GM12873 (cell line): ENCODE results near the gene STARD13.

Experiments
- TF ChIP-seq, protein P1 (sequence below): IDR thresholded peaks from 2 replicates; pipeline ENCODE4 v1.5.1; 2012; ENCODE audit warnings: low read depth, mild to moderate bottlenecking, moderate library complexity, low read length, control low read depth; ENCODE audit not compliant: insufficient read depth; ENCODE audit errors: missing control alignments

The STARD13 gene

DNA sequence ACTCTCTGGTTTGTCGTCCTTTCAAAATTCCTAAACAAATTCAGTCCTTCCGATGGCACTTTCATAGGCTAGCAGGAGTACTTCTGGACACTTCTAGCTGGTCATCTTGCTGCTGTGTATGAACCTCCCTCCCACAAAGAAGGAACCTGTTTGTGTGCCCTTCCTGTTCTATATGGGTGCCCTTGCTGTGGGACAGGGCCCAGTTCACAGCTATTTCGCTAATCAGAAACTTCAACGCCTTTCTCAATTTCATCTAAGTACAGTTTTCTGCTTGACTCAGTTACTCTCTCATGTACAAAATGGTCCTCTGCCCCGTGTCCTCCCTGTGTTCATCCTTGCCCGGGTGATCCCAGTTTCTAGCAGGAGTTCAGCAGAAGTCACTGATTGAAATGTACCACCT, 96.1 kb downstream of the STARD13 start:
- TF ChIP-seq, protein P1, sequence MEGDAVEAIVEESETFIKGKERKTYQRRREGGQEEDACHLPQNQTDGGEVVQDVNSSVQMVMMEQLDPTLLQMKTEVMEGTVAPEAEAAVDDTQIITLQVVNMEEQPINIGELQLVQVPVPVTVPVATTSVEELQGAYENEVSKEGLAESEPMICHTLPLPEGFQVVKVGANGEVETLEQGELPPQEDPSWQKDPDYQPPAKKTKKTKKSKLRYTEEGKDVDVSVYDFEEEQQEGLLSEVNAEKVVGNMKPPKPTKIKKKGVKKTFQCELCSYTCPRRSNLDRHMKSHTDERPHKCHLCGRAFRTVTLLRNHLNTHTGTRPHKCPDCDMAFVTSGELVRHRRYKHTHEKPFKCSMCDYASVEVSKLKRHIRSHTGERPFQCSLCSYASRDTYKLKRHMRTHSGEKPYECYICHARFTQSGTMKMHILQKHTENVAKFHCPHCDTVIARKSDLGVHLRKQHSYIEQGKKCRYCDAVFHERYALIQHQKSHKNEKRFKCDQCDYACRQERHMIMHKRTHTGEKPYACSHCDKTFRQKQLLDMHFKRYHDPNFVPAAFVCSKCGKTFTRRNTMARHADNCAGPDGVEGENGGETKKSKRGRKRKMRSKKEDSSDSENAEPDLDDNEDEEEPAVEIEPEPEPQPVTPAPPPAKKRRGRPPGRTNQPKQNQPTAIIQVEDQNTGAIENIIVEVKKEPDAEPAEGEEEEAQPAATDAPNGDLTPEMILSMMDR: no peak

DNA sequence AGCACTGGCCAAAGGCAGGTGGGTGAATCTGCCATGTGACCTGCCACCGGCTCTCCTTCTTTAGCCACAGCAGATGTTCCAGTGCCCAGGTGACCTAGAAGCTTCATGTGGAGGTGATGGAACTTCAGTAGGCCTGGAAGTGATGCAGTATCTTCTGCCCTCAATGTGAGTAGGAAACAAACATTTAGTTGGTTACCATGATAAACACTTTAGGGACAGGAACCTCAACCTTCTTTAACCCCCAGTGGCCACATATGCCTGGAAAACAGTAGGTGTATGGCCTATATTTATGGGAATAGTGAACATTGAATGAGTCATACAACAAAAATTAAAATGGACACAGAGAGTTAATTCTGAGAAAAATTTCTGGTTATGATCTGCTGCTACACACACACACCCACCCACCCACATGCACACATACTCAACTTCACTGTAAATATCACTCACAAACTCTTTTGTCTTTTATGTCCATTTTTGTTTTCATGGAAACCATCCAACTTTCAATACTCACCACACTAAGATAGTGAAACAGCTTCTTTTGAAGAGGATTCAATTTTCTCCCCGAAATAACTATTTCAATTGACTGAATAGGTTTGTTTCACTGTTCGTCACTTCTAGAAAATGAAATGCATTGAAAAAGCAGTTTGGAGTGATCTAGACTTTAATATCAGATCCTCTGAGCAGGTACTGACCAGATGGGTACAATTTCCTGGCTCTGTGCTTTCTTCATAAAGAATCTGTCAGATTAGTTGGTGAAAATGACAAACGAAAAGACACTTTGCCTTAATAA, 97.3 kb downstream of the STARD13 start:
- TF ChIP-seq, protein P1: no peak

DNA sequence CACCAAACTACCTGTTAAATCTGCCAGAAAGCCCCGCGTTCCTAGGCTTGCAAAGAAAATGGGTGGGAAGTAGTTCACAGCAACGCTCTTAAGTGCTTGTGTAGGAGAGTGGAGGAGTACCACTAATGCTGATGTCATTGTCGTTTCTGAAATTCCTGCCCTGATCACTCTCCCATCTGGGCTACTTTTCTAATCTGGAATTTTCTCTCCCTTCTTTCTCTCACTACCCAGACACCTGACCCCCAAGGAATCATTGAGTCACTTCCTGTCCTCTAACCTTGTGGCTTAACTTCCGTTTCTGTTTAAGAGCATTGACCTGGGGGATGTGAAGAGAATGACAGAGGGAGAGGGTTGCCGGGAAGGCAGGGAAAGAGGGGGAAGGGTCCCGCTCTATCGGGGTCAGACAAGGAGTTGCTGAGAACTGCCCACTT, 98.7 kb downstream of the STARD13 start:
- TF ChIP-seq, protein P1: no peak

DNA sequence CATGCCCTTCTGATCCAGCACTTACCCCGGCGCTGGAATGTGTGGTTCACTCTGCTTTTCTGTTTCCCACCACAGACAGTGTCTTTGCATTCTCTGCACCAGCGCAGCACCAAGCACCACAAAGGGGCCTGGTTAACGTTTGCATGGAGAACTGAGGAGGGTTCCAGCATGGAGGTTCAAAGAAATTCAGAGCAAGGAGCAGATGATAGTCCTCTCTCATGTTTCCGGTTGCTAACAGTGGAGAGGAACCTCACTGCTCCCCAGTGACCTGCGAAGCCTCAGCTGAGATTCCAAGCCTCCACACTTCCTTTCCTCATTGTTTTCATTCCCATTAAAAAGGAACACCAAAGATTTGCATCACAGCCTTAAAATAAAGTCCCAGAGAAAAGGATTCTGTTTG, 99.7 kb downstream of the STARD13 start:
- TF ChIP-seq, protein P1: no peak

DNA sequence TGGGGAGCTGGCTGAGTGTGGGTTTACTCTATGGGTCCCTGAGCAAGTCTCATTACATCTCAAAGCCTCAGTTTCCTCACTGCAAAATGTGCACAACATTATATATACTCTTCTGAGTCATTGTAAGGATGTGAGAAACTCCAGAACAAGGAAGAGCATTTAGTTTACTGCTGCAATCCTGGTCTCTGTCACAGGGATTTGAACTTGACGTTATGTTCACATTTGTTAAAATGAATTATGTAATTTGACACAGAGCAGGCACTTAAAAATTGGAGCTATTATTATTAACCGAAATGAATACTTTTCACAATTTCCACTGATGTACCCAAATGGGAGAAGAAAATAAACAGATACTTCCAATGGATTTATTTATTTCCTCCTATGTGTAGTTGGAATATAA, 101.0 kb downstream of the STARD13 start:
- TF ChIP-seq, protein P1: no peak

DNA sequence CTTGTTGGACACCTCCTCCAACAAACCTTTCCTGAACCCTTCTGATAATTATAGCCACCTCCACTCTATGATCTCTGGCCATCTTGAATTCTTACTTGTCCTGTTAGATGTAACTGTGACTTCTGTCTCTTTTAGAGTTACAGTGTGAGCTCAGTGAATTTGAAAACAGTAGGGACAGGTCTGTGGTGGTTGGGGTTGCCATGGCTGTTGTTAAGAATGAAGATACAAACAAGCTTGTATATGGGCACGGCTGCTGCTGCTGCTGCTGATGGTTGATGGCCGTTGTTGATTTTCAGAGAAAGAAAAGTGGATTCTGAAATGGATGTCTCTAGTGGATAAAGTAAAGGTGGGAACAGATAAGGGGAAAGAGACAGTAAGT, 101.5 kb downstream of the STARD13 start:
- TF ChIP-seq, protein P1: no peak

DNA sequence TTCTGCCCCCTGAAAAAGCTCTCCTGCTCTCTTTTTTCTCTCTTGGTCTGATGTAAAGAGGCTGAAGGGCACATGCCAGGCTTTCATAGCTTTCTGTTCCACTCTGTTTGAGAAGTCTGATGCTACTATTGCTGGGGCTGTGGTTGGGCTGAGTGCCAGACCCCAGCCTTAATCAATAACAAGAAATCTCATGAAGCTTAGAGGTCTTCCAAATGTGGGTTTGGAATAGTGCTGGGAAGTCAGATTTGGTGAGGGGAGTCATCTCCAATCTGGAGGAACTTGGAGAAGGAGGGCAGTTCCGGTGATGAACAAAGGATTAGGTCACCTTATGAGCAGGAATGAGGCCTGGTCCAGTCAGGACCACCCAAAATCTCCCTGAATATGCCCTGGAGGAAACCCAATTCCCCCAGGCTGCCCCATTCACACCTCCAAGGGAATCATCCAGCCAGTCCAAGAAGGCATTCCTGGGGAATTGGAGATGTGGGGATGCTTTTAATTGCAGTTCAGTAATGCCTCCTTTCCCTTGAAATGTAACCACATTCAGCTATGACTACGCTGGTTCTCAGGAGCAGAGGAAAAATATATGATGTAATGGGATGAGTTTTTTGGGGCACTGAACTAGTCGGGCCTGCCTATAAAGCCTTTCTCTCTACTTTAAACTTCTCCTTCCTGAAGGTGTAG, 102.0 kb downstream of the STARD13 start:
- TF ChIP-seq, protein P1: no peak
